SIG-M5 (cell line): ENCODE results near the gene KDM2A.

ENCODE experiments used
- DNase-seq: peaks from one replicate; lab custom pipeline; 2025; lab: John Stamatoyannopoulos, UW

The KDM2A gene

GRCh38 chr11:67273260-67273990 is 154.4 kb downstream of the KDM2A start:
- no peak for DNase-seq

GRCh38 chr11:67274768-67275605 is 155.9 kb downstream of the KDM2A start:
- DNase-seq = no peak

- DNase-seq = no peak
Measured at GRCh38 chr11:67275606-67276409, 156.7 kb downstream of the KDM2A start.

- peak; percentile 84 for DNase-seq
Measured at GRCh38 chr11:67276781-67277230, 157.7 kb downstream of the KDM2A start.

GRCh38 chr11:67277231-67277961 is 158.3 kb downstream of the KDM2A start:
- peak; percentile 86 for DNase-seq

- no peak for DNase-seq
Measured at GRCh38 chr11:67278135-67278938, 159.3 kb downstream of the KDM2A start.

GRCh38 chr11:67278939-67279588 is 160.0 kb downstream of the KDM2A start:
- no peak for DNase-seq

GRCh38 chr11:67279589-67280340 is 160.7 kb downstream of the KDM2A start:
- DNase-seq = no peak

- DNase-seq = no peak
Measured at GRCh38 chr11:67280341-67280787, 161.3 kb downstream of the KDM2A start.

GRCh38 chr11:67280788-67281551 is 161.9 kb downstream of the KDM2A start:
- DNase-seq = no peak

GRCh38 chr11:67281552-67282150 is 162.6 kb downstream of the KDM2A start:
- DNase-seq = no peak

GRCh38 chr11:67282155-67282875 is 163.3 kb downstream of the KDM2A start:
- DNase-seq = no peak

- DNase-seq = no peak
Measured at GRCh38 chr11:67282876-67283371, 163.9 kb downstream of the KDM2A start.

- DNase-seq = peak; percentile 75
Measured at GRCh38 chr11:67283481-67283963, 164.5 kb downstream of the KDM2A start.

GRCh38 chr11:67284811-67285540 is 165.9 kb downstream of the KDM2A start:
- no peak for DNase-seq
